DMS79 (cell line): ENCODE measurements around the gene SMAD3.

Experiments used
- DNase-seq: peaks from one replicate; lab custom pipeline; 2025; lab: John Stamatoyannopoulos, UW

The SMAD3 gene

GRCh38 chr15:67097930-67098740 lies 32.7 kb downstream of the SMAD3 start:
- DNase-seq, result no peak

DNA sequence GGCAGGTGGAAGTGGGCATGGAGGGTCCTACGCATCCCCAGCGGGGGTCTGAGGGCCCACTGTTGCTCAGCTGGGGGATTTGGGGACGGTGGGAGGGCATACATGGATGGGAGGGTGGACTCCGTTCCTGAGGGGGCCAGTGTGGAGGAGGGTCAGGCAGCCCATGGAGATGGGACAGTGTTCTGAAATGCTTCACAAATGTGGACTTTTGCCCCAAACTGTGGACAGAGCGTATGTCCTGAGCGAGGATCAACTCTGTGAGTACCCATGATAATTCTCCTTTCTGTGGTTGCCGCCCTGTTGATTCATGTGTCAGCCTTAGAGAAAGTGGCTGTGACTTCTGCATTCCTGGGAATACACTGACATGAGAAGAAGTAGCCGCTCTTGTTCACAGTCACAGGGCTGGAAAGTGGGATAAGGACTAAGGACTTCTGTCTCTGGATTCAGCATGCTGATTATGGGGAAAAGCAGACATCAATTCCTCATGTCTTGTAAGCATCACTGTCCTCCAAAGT lies 33.4 kb downstream of the SMAD3 start:
- DNase-seq, result no peak

DNA sequence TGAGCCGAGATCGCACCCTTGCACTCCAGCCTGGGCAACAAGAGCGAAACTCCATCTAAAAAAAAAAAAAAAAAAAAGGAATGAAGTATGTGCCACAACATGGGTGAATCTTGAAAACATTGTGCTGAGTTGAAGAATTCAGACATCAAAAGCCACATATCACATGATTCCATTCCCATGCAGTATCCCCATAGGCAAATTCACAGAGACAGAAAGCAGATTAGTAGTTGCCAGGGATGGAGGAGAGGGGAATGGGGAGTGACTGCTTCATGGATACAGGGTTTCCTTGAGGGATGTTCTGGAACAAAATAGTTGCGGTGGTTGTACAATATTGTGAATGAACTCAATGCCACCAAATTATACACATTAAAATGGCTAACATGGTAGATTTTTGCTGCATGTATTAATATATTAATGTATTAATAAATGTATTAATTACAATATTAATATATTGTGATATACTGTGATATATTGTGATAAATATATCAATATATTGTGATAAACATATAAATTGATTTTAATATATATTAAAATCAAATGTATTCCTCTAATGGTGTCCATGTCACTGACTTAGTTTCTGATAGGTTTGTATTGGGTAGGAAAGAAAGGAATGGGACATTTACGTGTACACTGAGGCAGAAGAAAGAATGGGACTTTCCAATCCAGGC lies 34.9 kb downstream of the SMAD3 start:
- no peak for DNase-seq

DNA sequence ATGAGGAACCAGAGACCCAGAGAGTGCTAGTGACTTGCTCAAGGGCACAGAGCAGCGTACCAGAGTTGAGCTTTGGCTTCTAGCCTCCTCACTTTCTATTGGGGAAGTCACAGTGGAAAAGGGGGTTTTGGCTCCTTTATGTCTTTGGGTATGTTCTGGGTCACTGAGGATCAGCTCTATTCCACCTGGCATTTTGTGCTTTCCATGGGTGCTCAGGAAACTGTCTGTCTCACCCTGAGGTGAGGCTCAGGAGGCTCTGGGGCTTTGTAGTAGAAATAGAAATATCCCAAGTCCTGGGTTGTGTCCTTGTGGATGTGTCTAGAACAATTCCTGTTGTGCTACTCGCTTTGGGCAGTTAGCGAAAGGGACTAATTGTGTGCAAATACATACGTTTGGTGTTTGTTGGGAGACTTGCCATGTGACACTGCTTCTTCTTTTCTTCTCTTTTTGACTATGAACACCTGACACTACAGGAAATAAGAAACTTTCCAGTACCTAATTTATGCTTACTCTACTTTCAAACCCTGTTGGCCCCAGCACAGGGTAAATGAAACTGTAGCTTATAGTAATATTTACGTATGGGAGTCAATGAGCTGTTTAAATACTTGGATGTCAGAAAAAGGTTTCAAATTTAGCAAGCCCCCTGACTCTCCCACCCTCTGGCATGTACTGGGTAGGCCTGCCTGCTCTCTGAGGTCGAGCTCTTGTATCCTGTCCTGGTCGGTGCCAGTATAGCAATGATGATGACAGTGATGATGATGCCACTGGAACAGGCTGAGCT lies 35.6 kb downstream of the SMAD3 start:
- DNase-seq, result no peak

DNA sequence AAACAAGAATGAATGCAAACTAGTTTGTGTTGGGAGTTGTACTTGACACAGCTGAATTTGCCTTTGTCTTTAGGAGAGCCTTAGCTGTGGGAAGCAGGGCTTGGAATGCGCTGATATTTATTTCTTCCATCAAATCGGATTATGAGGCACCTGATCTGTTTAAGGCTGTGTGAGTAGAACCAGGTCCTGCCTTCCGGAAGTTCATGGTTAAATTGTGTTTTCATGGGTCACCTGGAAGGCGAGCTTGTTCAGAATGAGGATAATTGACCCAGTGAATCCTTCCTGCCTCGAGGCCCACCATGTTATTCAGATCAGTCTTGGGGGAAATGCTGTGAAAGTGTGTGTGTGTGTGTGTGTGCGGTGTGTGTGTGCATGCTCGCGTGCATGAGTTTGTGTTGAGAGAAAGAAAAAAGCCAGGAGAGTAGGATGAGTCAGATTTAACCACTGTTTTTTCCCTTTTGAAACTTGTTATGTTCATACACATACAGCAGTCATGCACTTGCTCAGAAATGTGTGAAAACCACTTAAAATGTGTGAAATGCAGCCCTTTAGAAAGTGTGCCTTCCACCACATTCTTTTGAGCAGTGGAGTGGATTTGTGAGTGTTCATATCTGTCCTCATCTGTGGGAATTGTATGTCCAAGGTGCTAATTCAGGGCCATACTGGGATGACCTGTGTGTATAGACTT lies 36.7 kb downstream of the SMAD3 start:
- DNase-seq, result no peak

DNA sequence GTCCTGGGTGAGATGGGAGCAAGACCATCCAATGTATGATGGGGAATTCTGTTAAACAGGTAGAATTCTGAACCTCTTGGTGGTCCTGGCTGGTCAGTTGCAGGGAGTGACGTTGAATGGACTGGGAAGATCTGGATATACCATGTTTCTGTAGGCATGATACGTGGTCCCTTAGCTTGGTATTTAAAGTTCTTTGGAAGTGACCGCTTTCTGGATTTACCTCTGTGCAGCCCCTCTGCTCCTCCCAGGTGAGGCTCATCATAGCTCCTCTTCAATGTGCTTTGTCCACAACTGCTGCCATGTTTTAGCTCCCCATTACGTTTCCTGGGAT lies 37.2 kb downstream of the SMAD3 start:
- no peak for DNase-seq

- DNase-seq, result no peak
Observed at GRCh38 chr15:67103021-67103420, 37.6 kb downstream of the SMAD3 start.

DNA sequence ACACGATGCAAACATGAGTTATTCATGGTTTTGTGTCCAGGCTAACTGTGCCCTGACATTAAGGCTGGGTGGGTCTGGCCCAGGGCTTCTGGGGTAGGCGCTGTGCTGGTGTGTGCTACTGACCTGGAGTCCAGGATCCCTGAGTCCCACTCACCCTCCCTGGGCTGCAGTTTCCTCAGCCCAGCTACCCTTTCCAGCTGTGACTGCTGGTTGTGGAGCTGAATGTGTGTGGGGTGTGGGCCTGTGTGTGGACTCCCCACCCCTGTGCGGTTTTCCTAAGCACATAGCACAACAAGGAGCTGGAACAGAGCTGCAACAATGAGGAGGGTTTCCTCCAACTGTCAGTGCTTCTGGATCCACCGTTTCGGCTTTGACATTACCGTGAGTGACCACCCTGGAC lies 38.0 kb downstream of the SMAD3 start:
- no peak for DNase-seq

- DNase-seq, result no peak
Observed at GRCh38 chr15:67103869-67104268, 38.5 kb downstream of the SMAD3 start.

- no peak for DNase-seq
Observed at GRCh38 chr15:67104510-67104909, 39.1 kb downstream of the SMAD3 start.

GRCh38 chr15:67105065-67105951 lies 39.9 kb downstream of the SMAD3 start:
- DNase-seq, result no peak

DNA sequence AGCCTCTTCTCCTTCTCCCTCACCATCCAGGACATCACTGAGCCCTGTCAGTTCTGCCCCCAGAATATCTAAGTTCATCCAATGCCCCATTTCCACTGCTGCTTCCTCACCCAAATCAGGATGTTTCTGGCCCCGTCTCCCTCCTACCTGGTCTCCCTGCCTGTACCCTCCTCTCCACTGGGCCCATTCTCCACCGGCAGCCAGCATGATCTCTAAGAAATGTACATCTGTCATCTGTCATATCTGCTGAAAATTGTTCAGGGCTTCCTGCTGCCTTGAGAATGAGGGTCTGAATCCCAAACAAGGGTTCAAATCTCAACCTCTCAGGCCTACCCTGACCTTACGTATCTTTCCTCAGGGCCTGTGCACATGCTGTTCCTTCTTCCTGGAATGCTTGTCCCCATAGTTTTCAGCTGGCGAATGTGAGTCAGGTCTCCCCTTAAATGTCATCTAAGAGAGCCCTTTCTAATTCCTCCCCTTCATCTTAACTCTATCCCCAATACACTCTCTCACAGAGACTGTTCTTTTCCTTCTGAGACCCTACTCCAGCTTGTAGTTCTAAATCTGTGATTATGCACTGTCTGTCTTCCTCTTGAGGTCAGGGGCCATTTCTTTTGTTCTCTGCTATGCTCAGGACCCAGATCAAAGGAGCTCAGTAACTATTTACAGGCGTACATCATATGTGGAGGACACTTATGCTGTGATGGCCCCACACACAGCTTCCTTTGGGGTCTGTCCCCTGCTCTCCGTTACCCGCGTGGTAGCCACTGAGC lies 40.8 kb downstream of the SMAD3 start:
- no peak for DNase-seq

DNA sequence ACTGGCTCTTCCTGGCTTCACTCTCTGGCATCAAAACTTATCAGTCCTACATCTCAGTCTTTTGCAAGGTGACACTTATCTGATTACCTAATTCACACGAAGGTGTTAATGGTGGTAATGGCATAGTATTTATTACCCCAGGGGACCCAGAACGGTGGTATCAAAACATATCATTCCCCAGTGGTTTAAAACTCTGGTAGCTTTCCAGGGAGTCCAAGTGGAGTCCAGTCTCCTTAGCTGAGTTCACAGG lies 41.3 kb downstream of the SMAD3 start:
- no peak for DNase-seq

- DNase-seq, result no peak
Observed at GRCh38 chr15:67107014-67107812, 41.8 kb downstream of the SMAD3 start.

- no peak for DNase-seq
Observed at GRCh38 chr15:67108122-67108961, 42.9 kb downstream of the SMAD3 start.

DNA sequence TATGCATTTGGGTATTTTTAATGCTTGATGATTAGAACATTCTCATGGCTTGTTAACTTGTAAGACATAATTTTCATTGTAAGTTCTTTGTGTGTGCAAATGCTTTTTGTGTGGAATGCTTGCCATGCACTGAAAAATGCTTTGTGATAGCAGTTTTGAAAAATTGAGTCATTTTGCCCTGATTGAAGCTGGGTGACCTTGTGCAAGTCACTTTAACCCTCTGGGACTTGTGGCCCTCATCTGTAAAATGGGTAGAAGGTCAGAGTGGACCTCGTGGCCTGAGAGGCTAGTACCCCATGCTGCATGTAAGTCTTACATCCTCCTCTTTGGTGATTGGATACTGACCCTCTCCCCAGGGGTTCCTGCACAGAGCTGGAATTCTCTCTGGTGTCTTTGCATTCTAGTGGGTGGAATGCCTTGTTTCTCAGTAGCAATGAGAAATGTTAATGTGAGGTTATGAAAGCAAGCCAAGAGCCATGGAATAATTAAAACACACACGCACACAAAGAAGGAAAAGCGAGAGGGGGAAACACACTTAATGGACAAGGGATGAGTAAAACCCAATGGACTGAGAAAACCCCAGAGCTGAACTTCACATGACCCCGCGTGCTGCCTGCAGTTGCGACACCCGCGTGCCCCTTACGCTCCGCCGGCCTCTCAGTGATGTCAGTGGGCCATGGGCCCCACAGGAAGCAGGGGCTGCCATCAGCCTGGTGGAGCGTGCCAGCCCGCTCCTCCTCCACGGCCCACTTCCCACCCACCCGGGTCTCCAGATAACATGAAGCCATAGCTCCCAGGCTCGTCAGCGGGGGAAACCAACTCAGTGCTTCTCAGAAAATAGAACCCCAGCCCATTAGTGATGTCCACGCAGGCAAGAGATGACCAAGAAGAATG lies 44.0 kb downstream of the SMAD3 start:
- DNase-seq, result no peak

GRCh38 chr15:67110361-67110781 lies 45.0 kb downstream of the SMAD3 start:
- no peak for DNase-seq
